ELR (cell line): ENCODE measurements around the gene GNB4.

Source experiments
- DNase-seq: peaks from one replicate; pipeline ENCODE4 v3.0.0-alpha.2; 2015; ENCODE audit warnings: low read depth

GNB4 gene

GRCh38 chr3:179355996-179356395 lies 95.3 kb downstream of the GNB4 start:
- no peak for DNase-seq

- peak; percentile 13 for DNase-seq
Measured at GRCh38 chr3:179348325-179349013, 102.8 kb downstream of the GNB4 start.

GRCh38 chr3:179347345-179348194 lies 103.7 kb downstream of the GNB4 start, which contains the start of gene MFN1:
MFN1 (plus strand) TSS chr3:179347709; CDS start chr3:179348852, 1,143 bp downstream.
- peak; percentile 97 for DNase-seq
